Measurements from ENCODE around the gene UPP2. TPM values are rescaled to one million over a fixed set of nuclear protein-coding genes. Genes with fewer than 3 reads are reported as not detected.

The UPP2 gene
- total and polyA plus RNA-seq, 2 experiments from 2014 or later: not detected

- Histone ChIP-seq H3K27ac (no peak overlapping the region), H3K9me2 (ENCODE audit: insufficient read depth) (no peaks in the 10 kb centered on the region), H3K36me3 (ENCODE audit: low read depth) (no peaks in the 10 kb centered on the region), H3K9me3 (ENCODE audit: low read depth) (no peaks in the 10 kb centered on the region), H4K20me1 (ENCODE audit: insufficient read depth) (no peaks in the 10 kb centered on the region), H3K4me3 (no peak overlapping the region), H3K4me2 (ENCODE audit: unreplicated experiment) (no peak overlapping the region), H3K79me2 (ENCODE audit: insufficient read depth) (no peaks in the 10 kb centered on the region), H3F3A (ENCODE audit: insufficient read depth) (no peaks in the 10 kb centered on the region), H2AFZ (no peak overlapping the region), H3K4me1 (ENCODE audit: insufficient read depth) (no peaks in the 10 kb centered on the region), H3K27me3 (replicated peaks; ENCODE audit: insufficient read depth) (no peaks in the 10 kb centered on the region; the same call in 1 of the 2 replicates), H3K9ac (no peak overlapping the region)
- no peak for DNase-seq
- no peak for TF ChIP-seq EZH2phosphoT487 (IDR thresholded peaks at IDR 0.05; ENCODE audit: insufficient read depth, low read depth)
- TF ChIP-seq EZH2 (IDR thresholded peaks at IDR 0.05; ENCODE audit: insufficient read depth, poor library complexity, severe bottlenecking): no peak
- whole genome bisulfite sequencing, 2 experiments (ENCODE audit: low coverage in 1 of 2, low lambda C conversion rate in 2 of 2, missing lambda C conversion rate in 2 of 2): 10 to 18% methylated on average over 4 of the region's 4 CpGs
- in situ Hi-C loops (cut with MboI): no loop called here
These were observed 11.3 kb downstream of the UPP2 start for GRCh38 chr2:158112992-158113391.

GRCh38 chr2:158113741-158114295 is 12.1 kb downstream of the UPP2 start:
- in situ Hi-C loops (cut with MboI): no loop called here
- Histone ChIP-seq H3K4me3 (no peak overlapping the region), H3K9ac (no peak overlapping the region), H3K9me2 (ENCODE audit: insufficient read depth) (no peaks in the 10 kb centered on the region), H3K36me3 (ENCODE audit: low read depth) (no peaks in the 10 kb centered on the region), H3K27me3 (replicated peaks; ENCODE audit: insufficient read depth) (no peaks in the 10 kb centered on the region; the same call in 1 of the 2 replicates), H4K20me1 (ENCODE audit: insufficient read depth) (no peaks in the 10 kb centered on the region), H3K9me3 (ENCODE audit: low read depth) (no peaks in the 10 kb centered on the region), H3K79me2 (ENCODE audit: insufficient read depth) (no peaks in the 10 kb centered on the region), H3K27ac (no peak overlapping the region), H3K4me2 (ENCODE audit: unreplicated experiment) (no peak overlapping the region), H3K4me1 (ENCODE audit: insufficient read depth) (no peaks in the 10 kb centered on the region), H3F3A (ENCODE audit: insufficient read depth) (no peaks in the 10 kb centered on the region), H2AFZ (no peak overlapping the region)
- TF ChIP-seq EZH2phosphoT487 (IDR thresholded peaks at IDR 0.05; ENCODE audit: insufficient read depth, low read depth) (no peak), EZH2 (IDR thresholded peaks at IDR 0.05; ENCODE audit: insufficient read depth, poor library complexity, severe bottlenecking) (no peak)
- WGBS, 2 experiments (ENCODE audit: low coverage in 1 of 2, low lambda C conversion rate in 2 of 2, missing lambda C conversion rate in 2 of 2): 13 to 16% methylated on average over 4 of the region's 4 CpGs
- DNase-seq: no peak

- H3K4me1 ChIP-seq (ENCODE audit: insufficient read depth): no peaks in the 10 kb centered on the region
- no peaks in the 10 kb centered on the region for H4K20me1 ChIP-seq (ENCODE audit: insufficient read depth)
- no peak overlapping the region for H3K27ac ChIP-seq
- no peak overlapping the region for H3K4me3 ChIP-seq
- H3K27me3 ChIP-seq (replicated peaks; ENCODE audit: insufficient read depth): no peaks in the 10 kb centered on the region; the same call in 1 of the 2 replicates
- in situ Hi-C loops (cut with MboI): no loop called here
- no peak for DNase-seq
- TF ChIP-seq EZH2 (IDR thresholded peaks at IDR 0.05; ENCODE audit: insufficient read depth, poor library complexity, severe bottlenecking) (no peak), EZH2phosphoT487 (IDR thresholded peaks at IDR 0.05; ENCODE audit: insufficient read depth, low read depth) (no peak)
- no peak overlapping the region for H3K4me2 ChIP-seq (ENCODE audit: unreplicated experiment)
- H2AFZ ChIP-seq: no peak overlapping the region
- H3K9me2 ChIP-seq (ENCODE audit: insufficient read depth): no peaks in the 10 kb centered on the region
- H3K9ac ChIP-seq: no peak overlapping the region
- H3K9me3 ChIP-seq (ENCODE audit: low read depth): no peaks in the 10 kb centered on the region
- H3K79me2 ChIP-seq (ENCODE audit: insufficient read depth): no peaks in the 10 kb centered on the region
- H3K36me3 ChIP-seq (ENCODE audit: low read depth): no peaks in the 10 kb centered on the region
- H3F3A ChIP-seq (ENCODE audit: insufficient read depth): no peaks in the 10 kb centered on the region
- 29 to 45% methylated on average over 2 of the region's 2 CpGs for WGBS, 2 experiments (ENCODE audit: low coverage in 1 of 2, low lambda C conversion rate in 2 of 2, missing lambda C conversion rate in 2 of 2)
These were observed 12.8 kb downstream of the UPP2 start for GRCh38 chr2:158114516-158114915.

GRCh38 chr2:158115202-158115767 is 13.6 kb downstream of the UPP2 start:
- no peaks in the 10 kb centered on the region for H3K9me3 ChIP-seq (ENCODE audit: low read depth)
- no peaks in the 10 kb centered on the region for H3K79me2 ChIP-seq (ENCODE audit: insufficient read depth)
- no peaks in the 10 kb centered on the region; the same call in 1 of the 2 replicates for H3K27me3 ChIP-seq (replicated peaks; ENCODE audit: insufficient read depth)
- WGBS, 2 experiments (ENCODE audit: low coverage in 1 of 2, low lambda C conversion rate in 2 of 2, missing lambda C conversion rate in 2 of 2): 28 to 32% methylated on average over 6 of the region's 6 CpGs
- H3F3A ChIP-seq (ENCODE audit: insufficient read depth): no peaks in the 10 kb centered on the region
- H3K9me2 ChIP-seq (ENCODE audit: insufficient read depth): no peaks in the 10 kb centered on the region
- H3K9ac ChIP-seq: no peak overlapping the region
- no peaks in the 10 kb centered on the region for H3K4me1 ChIP-seq (ENCODE audit: insufficient read depth)
- in situ Hi-C loops (cut with MboI): no loop called here
- H3K4me3 ChIP-seq: no peak overlapping the region
- DNase-seq: no peak
- no peak for TF ChIP-seq EZH2phosphoT487 (IDR thresholded peaks at IDR 0.05; ENCODE audit: insufficient read depth, low read depth)
- no peak for TF ChIP-seq EZH2 (IDR thresholded peaks at IDR 0.05; ENCODE audit: insufficient read depth, poor library complexity, severe bottlenecking)
- no peaks in the 10 kb centered on the region for H4K20me1 ChIP-seq (ENCODE audit: insufficient read depth)
- no peaks in the 10 kb centered on the region for H3K36me3 ChIP-seq (ENCODE audit: low read depth)
- no peak overlapping the region for H3K4me2 ChIP-seq (ENCODE audit: unreplicated experiment)
- H3K27ac ChIP-seq: no peak overlapping the region
- H2AFZ ChIP-seq: no peak overlapping the region
